HCT116 (cell line): ENCODE measurements around the gene CACNA1C. TPM values are rescaled to one million over a fixed set of nuclear protein-coding genes. Genes with fewer than 3 reads are reported as not detected.

Experiments used
- ATAC-seq: fragments of 200-7000 bp; cut with Tn5 transposase; 2 replicates; pipeline ENCODE4 v1.9.1; 2020; ENCODE audit warnings: mild to moderate bottlenecking, moderate library complexity
- BruUV-seq: library from RNA; stranded (reverse); fragments of 400-500 nt; replicated peaks from 2 replicates; lab custom pipeline; 2021; lab: Mats Ljungman, UMichigan
- CTCF ChIA-PET: fragments of 300-600 bp; sonication (Branson Sonifier 250); formaldehyde crosslinking; loops from one replicate; lab custom pipeline; 2021; ENCODE audit warnings: antibody characterized with exemption; lab: Charles Lee
- POLR2A ChIA-PET: fragments of 300-600, 350-600 bp; sonication (Branson Sonifier 250); formaldehyde crosslinking; loops from one replicate; lab custom pipeline; 2021; ENCODE audit warnings: antibody characterized with exemption; lab: Charles Lee
- RAD21 ChIA-PET, 2 experiments: fragments of 300-600 bp; sonication (Branson Sonifier 250); formaldehyde crosslinking; loops; one replicate each; lab custom pipeline; 2023; ENCODE audit warnings: low total read pairs in 2 of 2; ENCODE audit not compliant: uncharacterized antibody in 2 of 2, unreplicated experiment in 2 of 2, low non-redundant PET in 1 of 2; lab: Charles Lee
- DNase-seq: peaks from one replicate; pipeline ENCODE4 v3.0.0-alpha.2; 2010; ENCODE audit warnings: low read depth, low spot score
- H2AFZ ChIP-seq: fragments of 200-600 bp; shearing (Covaris generic), sonication (generic); 2 replicates; pipeline ENCODE4 v1.6.1; 2017; ENCODE audit warnings: low read depth, mixed run types, mixed read lengths, antibody characterized with exemption, low read length; ENCODE audit not compliant: poor library complexity, severe bottlenecking
- H3K27ac ChIP-seq: 2 replicates; pipeline ENCODE4 v1.5.1; 2012; ENCODE audit warnings: low read depth, low read length
- H3K27me3 ChIP-seq: fragments of 200-600 bp; sonication (generic); 2 replicates; pipeline ENCODE4 v1.6.1; 2016; ENCODE audit warnings: mixed run types, low read length, mixed read lengths; ENCODE audit not compliant: insufficient read depth
- H3K36me3 ChIP-seq, 2 experiments: fragments of 200-500 bp in 1 of 2; fragments of 200-600 bp in 1 of 2; sonication (Bioruptor generic) in 1 of 2; sonication (generic) in 1 of 2; 2 replicates each; pipeline versions ENCODE4 v1.5.1 to v1.6.1; 2014 to 2016; ENCODE audit warnings: low read length in 2 of 2, inconsistent platforms in 1 of 2, mixed read lengths in 1 of 2, mixed run types in 1 of 2; ENCODE audit not compliant: insufficient read depth in 2 of 2, control insufficient read depth in 1 of 2
- H3K4me1 ChIP-seq, 2 experiments: fragments of 200-600 bp in 1 of 2; sonication (generic) in 1 of 2; 2 replicates each; pipeline versions ENCODE4 v1.5.1 to v1.6.1; 2012 to 2017; ENCODE audit warnings: low read length in 2 of 2, inconsistent platforms in 1 of 2, mild to moderate bottlenecking in 1 of 2, mixed read lengths in 1 of 2, mixed run types in 1 of 2, moderate library complexity in 1 of 2; ENCODE audit not compliant: insufficient read depth in 2 of 2, control insufficient read depth in 1 of 2
- H3K4me2 ChIP-seq: fragments of 200-600 bp; sonication (generic); 2 replicates; pipeline ENCODE4 v1.6.1; 2017; ENCODE audit warnings: mixed run types, low read length, mixed read lengths
- H3K4me3 ChIP-seq, 2 experiments: fragments of 200-600 bp in 1 of 2; sonication (generic) in 1 of 2; replicated peaks in 1 of 2; 2 replicates each; pipeline ENCODE4 v1.5.1; 2011 to 2016; ENCODE audit warnings: low read length in 2 of 2, control low read depth in 1 of 2, low read depth in 1 of 2, mild to moderate bottlenecking in 1 of 2, mixed read lengths in 1 of 2, mixed run types in 1 of 2
- H3K79me2 ChIP-seq: fragments of 200-600 bp; sonication (generic); 2 replicates; pipeline ENCODE4 v1.6.1; 2017; ENCODE audit warnings: mild to moderate bottlenecking, mixed run types, low read length, moderate library complexity, mixed read lengths; ENCODE audit not compliant: insufficient read depth
- H3K9ac ChIP-seq: fragments of 200-600 bp; sonication (generic); 2 replicates; pipeline ENCODE4 v1.6.1; 2016; ENCODE audit warnings: low read length, mixed read lengths
- H3K9me2 ChIP-seq: fragments of 200-600 bp; sonication (generic), shearing (Covaris generic); 2 replicates; pipeline ENCODE4 v1.6.1; 2017; ENCODE audit warnings: mixed run types, mild to moderate bottlenecking, moderate library complexity; ENCODE audit not compliant: insufficient read depth
- H3K9me3 ChIP-seq, 2 experiments: fragments of 200-500 bp in 1 of 2; fragments of 200-600 bp in 1 of 2; sonication (Bioruptor generic) in 1 of 2; sonication (generic) in 1 of 2; 2 replicates each; pipeline ENCODE4 v1.6.1; 2014 to 2017; ENCODE audit warnings: low read length in 2 of 2, mixed read lengths in 2 of 2, inconsistent platforms in 1 of 2, low read depth in 1 of 2, mild to moderate bottlenecking in 1 of 2, mixed run types in 1 of 2, moderate library complexity in 1 of 2; ENCODE audit not compliant: control insufficient read depth in 1 of 2, insufficient read depth in 1 of 2
- H4K20me1 ChIP-seq: fragments of 200-600 bp; sonication (generic), shearing (Covaris generic); 2 replicates; pipeline ENCODE4 v1.6.1; 2017; ENCODE audit warnings: mixed run types, mild to moderate bottlenecking, moderate library complexity; ENCODE audit not compliant: insufficient read depth
- EZH2phosphoT487 ChIP-seq: fragments of 200-600 bp; IDR thresholded peaks from 2 replicates; pipeline ENCODE4 v1.6.1; 2018; ENCODE audit warnings: antibody characterized with exemption, borderline replicate concordance
- RAD21 ChIP-seq: IDR thresholded peaks from 2 replicates; pipeline ENCODE4 v1.6.1; 2012; ENCODE audit warnings: low read depth, mild to moderate bottlenecking
- SIN3A ChIP-seq: IDR thresholded peaks from 2 replicates; pipeline ENCODE4 v1.6.1; 2012; ENCODE audit warnings: low read depth
- SP1 ChIP-seq: IDR thresholded peaks from 2 replicates; pipeline ENCODE4 v1.6.1; 2012; ENCODE audit warnings: low read depth
- SRF ChIP-seq: IDR thresholded peaks from 2 replicates; pipeline ENCODE4 v1.6.1; 2012; ENCODE audit warnings: low read depth
- TCF7L2 ChIP-seq: IDR thresholded peaks from 2 replicates; pipeline ENCODE4 v1.7.0; 2011; ENCODE audit warnings: borderline replicate concordance, inconsistent platforms; ENCODE audit not compliant: insufficient read depth, insufficient read length; ENCODE audit errors: extremely low read depth
- ZNF274 ChIP-seq: fragments of 200-500 bp; sonication (Bioruptor generic); IDR thresholded peaks from 2 replicates; pipeline ENCODE4 v1.6.1; 2014; ENCODE audit warnings: mild to moderate bottlenecking, low read depth, low read length, inconsistent platforms
- intact Hi-C: fragments of 100-400 bp; cut with micrococcal nuclease; formaldehyde crosslinking; loops from 2 replicates; pipeline ENCODE4 v1.10.0; 2022
- total RNA-seq: library from RNA; stranded (reverse); gene quantifications from one replicate; pipeline ENCODE4 v1.2.1, GENCODE V29; 2021; ENCODE audit not compliant: unreplicated experiment
- TF ChIP-seq, protein P1 (sequence below): IDR thresholded peaks from 2 replicates; pipeline ENCODE4 v1.6.1; 2012; ENCODE audit warnings: low read depth

CACNA1C gene
- total RNA-seq, 1 experiment from 2014 or later: 0.05 TPM

DNA sequence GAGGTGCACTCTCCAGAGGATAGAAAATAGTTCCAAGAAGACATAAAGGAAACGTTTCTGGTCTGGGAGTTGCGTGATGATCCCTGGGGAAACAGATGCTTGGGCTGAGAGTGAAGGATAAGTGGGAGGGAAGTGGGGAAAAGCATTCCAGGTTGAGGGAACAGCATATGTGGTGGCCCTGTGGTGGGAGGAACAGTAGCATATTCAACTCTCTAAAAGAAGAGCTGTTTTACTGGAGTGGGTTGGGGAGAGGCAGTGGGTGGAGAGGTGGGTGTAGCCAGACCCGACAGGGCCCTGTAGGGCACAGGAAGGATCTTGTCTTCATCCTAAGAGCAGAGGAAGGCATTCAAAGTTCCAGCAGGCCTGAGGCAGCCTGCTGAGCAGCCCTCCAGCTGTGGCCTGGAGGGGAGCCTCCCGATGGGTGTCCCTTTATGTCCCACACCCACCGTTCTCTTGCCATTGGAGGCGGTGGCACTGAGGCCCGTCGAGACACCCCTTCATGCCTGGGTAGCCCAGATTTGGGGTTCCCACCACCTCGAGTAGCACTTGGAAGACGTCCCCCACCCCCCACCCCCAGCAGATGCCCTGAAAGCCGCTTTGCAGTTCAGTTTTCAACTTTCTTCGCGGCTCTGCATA is 431.5 kb downstream of the CACNA1C start:
- BruUV-seq: no TSS peak
- Histone ChIP-seq H2AFZ (no peak overlapping the region), H3K27me3 (peaks cover 23% of the 10 kb centered on the region), H3K9ac (no peak overlapping the region), H3K4me3 (no peak overlapping the region), H3K36me3 (no peaks in the 10 kb centered on the region), H3K4me1 (no peaks in the 10 kb centered on the region), H3K9me2 (no peaks in the 10 kb centered on the region), H4K20me1 (no peaks in the 10 kb centered on the region; the same call in 1 of the 2 replicates), H3K79me2 (no peaks in the 10 kb centered on the region)
- RAD21 ChIA-PET: no interaction called here
- intact Hi-C loops: no loop called here
- ATAC-seq: no peak
- no peak for DNase-seq
- CTCF ChIA-PET: no interaction called here
- TF ChIP-seq EZH2phosphoT487 (no peak), TCF7L2 (no peak), SIN3A (no peak), ZNF274 (no peak), RAD21 (no peak), SRF (no peak), SP1 (no peak)
- TF ChIP-seq, protein P1, sequence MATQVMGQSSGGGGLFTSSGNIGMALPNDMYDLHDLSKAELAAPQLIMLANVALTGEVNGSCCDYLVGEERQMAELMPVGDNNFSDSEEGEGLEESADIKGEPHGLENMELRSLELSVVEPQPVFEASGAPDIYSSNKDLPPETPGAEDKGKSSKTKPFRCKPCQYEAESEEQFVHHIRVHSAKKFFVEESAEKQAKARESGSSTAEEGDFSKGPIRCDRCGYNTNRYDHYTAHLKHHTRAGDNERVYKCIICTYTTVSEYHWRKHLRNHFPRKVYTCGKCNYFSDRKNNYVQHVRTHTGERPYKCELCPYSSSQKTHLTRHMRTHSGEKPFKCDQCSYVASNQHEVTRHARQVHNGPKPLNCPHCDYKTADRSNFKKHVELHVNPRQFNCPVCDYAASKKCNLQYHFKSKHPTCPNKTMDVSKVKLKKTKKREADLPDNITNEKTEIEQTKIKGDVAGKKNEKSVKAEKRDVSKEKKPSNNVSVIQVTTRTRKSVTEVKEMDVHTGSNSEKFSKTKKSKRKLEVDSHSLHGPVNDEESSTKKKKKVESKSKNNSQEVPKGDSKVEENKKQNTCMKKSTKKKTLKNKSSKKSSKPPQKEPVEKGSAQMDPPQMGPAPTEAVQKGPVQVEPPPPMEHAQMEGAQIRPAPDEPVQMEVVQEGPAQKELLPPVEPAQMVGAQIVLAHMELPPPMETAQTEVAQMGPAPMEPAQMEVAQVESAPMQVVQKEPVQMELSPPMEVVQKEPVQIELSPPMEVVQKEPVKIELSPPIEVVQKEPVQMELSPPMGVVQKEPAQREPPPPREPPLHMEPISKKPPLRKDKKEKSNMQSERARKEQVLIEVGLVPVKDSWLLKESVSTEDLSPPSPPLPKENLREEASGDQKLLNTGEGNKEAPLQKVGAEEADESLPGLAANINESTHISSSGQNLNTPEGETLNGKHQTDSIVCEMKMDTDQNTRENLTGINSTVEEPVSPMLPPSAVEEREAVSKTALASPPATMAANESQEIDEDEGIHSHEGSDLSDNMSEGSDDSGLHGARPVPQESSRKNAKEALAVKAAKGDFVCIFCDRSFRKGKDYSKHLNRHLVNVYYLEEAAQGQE: no peak
- TF ChIP-seq, all 23 proteins: peak for 0
- Histone ChIP-seq H3K4me2 (no peak overlapping the region), H3K9me3 (no peaks in the 10 kb centered on the region), H3K27ac (no peak overlapping the region)
- POLR2A ChIA-PET: no interaction called here
